CD4-positive, alpha-beta T cell (primary cell): ENCODE results near the gene BMPR1A. TPM values are rescaled to one million over a fixed set of nuclear protein-coding genes. Genes with fewer than 3 reads are reported as not detected.

ENCODE experiments used
- ATAC-seq: fragments of 200-7000 bp; cut with Tn5 transposase; one replicate; pipeline ENCODE4 v1.10.0; 2022; ENCODE audit warnings: mild to moderate bottlenecking; ENCODE audit not compliant: poor library complexity
- CTCF ChIA-PET: fragments of 350-600 bp; sonication (Branson Sonifier 250); formaldehyde crosslinking; loops from one replicate; lab custom pipeline; 2021; ENCODE audit warnings: antibody characterized with exemption, inconsistent platforms; lab: Charles Lee
- POLR2A ChIA-PET: fragments of 350-600 bp; sonication (Branson Sonifier 250); formaldehyde crosslinking; loops from one replicate; lab custom pipeline; 2021; ENCODE audit warnings: antibody characterized with exemption, inconsistent platforms; lab: Charles Lee
- DNase-seq, 14 experiments: peaks; one replicate each; pipeline ENCODE4 v3.0.0-alpha.2; 2013 to 2020; ENCODE audit warnings: mixed read lengths in 2 of 14
- H3K27ac ChIP-seq, 2 donors: one replicate each; pipeline versions ENCODE4 v1.5.1 to v1.7.0; 2013; ENCODE audit warnings: low read length in 2 of 2, low read depth in 1 of 2, mild to moderate bottlenecking in 1 of 2
- H3K27me3 ChIP-seq, 2 experiments: 1 replicate in 1 of 2; 2 replicates in 1 of 2; pipeline versions ENCODE4 v1.6.1 to v1.7.0; 2013; ENCODE audit warnings: low read length in 2 of 2, control low read depth in 1 of 2, mild to moderate bottlenecking in 1 of 2, moderate library complexity in 1 of 2; ENCODE audit not compliant: insufficient read depth in 2 of 2, control insufficient read depth in 1 of 2
- H3K36me3 ChIP-seq: one replicate; pipeline ENCODE4 v1.6.1; 2013; ENCODE audit warnings: low read length, control low read depth; ENCODE audit not compliant: insufficient read depth
- H3K4me1 ChIP-seq: one replicate; pipeline ENCODE4 v1.6.1; 2013; ENCODE audit warnings: low read length, control low read depth; ENCODE audit not compliant: insufficient read depth
- H3K4me3 ChIP-seq: one replicate; pipeline ENCODE4 v1.5.1; 2013; ENCODE audit warnings: mild to moderate bottlenecking, low read length, moderate library complexity
- H3K9me3 ChIP-seq, 2 experiments: 1 replicate in 1 of 2; 2 replicates in 1 of 2; pipeline versions ENCODE4 v1.6.1 to v1.7.0; 2013; ENCODE audit warnings: low read length in 2 of 2, mild to moderate bottlenecking in 2 of 2, control low read depth in 1 of 2, moderate library complexity in 1 of 2; ENCODE audit not compliant: control insufficient read depth in 1 of 2, insufficient read depth in 1 of 2
- H3K27ac Mint-ChIP-seq: one replicate; pipeline ENCODE4 v1.8.0; 2020; ENCODE audit warnings: mixed read lengths
- H3K27me3 Mint-ChIP-seq: one replicate; pipeline ENCODE4 v1.8.0; 2021; ENCODE audit warnings: mixed read lengths
- H3K36me3 Mint-ChIP-seq: one replicate; pipeline ENCODE4 v1.8.0; 2021; ENCODE audit warnings: low read depth, mixed read lengths
- H3K4me1 Mint-ChIP-seq: one replicate; pipeline ENCODE4 v1.8.0; 2021; ENCODE audit warnings: low read depth, mixed read lengths
- H3K4me3 Mint-ChIP-seq: one replicate; pipeline ENCODE4 v1.8.0; 2020; ENCODE audit warnings: mild to moderate bottlenecking, mixed read lengths
- H3K9me3 Mint-ChIP-seq: one replicate; pipeline ENCODE4 v1.8.0; 2020; ENCODE audit warnings: mixed read lengths
- intact Hi-C, 2 experiments: fragments of 100-400 bp; cut with DNase I in 1 of 2; cut with micrococcal nuclease in 1 of 2; formaldehyde crosslinking; loops; one replicate each; pipeline versions ENCODE4 v1.15.1 to v1.9.0; 2023 to 2025; cut with DNase I, micrococcal nuclease
- total RNA-seq, 174 experiments: library from RNA in 2 of 174; stranded (reverse) in 2 of 174; gene quantifications; one replicate each; pipeline ENCODE4 v1.2.3 and lab custom pipeline; 2021 to 2026
- TF ChIP-seq, protein P1 (sequence below): fragments of 200-600 bp; IDR thresholded peaks from one replicate; pipeline ENCODE4 v1.8.0; 2022; ENCODE audit warnings: antibody characterized with exemption, mild to moderate bottlenecking

BMPR1A gene
- total RNA-seq, 2 experiments from 2014 or later: 1.9 to 2.6 TPM

DNA sequence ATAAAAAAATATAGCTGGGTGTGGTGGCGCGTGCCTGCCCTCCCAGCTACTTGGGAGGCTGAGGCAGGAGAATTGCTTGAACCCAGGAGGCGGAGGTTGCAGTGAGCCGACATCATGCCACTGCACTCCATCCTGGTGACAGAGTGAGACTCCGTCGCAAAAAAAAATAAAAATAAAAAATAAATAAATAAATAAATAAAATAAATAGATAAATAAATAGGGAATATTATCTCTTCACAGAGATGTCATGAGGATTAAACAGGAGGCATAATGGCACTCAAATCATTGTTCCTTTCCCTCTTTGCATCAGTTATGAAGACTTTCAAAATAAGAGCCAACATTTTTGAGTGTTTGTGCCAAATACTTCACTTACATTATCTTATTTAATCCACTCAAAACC is 32.0 kb upstream of the BMPR1A start:
- no peaks in the 10 kb centered on the region for H3K36me3 Mint-ChIP-seq
- Histone ChIP-seq H3K9me3 (no peaks in the 10 kb centered on the region), H3K36me3 (no peaks in the 10 kb centered on the region), H3K4me1 (peaks cover 9% of the 10 kb centered on the region), H3K27ac (no peak overlapping the region), H3K27me3 (peaks cover 0 to 2% of the 10 kb centered on the region in 2 experiments), H3K4me3 (no peak overlapping the region)
- ATAC-seq (no peak), DNase-seq (no peak)
- CTCF ChIA-PET: no interaction called here
- POLR2A ChIA-PET: no interaction called here
- H3K27me3 Mint-ChIP-seq: peaks cover 10% of the 10 kb centered on the region
- H3K4me1 Mint-ChIP-seq: peaks cover 5% of the 10 kb centered on the region
- H3K9me3 Mint-ChIP-seq: no peaks in the 10 kb centered on the region
- no peak overlapping the region for H3K4me3 Mint-ChIP-seq
- no peak overlapping the region for H3K27ac Mint-ChIP-seq
- intact Hi-C loops: no loop called here
- TF ChIP-seq, protein P1, sequence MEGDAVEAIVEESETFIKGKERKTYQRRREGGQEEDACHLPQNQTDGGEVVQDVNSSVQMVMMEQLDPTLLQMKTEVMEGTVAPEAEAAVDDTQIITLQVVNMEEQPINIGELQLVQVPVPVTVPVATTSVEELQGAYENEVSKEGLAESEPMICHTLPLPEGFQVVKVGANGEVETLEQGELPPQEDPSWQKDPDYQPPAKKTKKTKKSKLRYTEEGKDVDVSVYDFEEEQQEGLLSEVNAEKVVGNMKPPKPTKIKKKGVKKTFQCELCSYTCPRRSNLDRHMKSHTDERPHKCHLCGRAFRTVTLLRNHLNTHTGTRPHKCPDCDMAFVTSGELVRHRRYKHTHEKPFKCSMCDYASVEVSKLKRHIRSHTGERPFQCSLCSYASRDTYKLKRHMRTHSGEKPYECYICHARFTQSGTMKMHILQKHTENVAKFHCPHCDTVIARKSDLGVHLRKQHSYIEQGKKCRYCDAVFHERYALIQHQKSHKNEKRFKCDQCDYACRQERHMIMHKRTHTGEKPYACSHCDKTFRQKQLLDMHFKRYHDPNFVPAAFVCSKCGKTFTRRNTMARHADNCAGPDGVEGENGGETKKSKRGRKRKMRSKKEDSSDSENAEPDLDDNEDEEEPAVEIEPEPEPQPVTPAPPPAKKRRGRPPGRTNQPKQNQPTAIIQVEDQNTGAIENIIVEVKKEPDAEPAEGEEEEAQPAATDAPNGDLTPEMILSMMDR: no peak

DNA sequence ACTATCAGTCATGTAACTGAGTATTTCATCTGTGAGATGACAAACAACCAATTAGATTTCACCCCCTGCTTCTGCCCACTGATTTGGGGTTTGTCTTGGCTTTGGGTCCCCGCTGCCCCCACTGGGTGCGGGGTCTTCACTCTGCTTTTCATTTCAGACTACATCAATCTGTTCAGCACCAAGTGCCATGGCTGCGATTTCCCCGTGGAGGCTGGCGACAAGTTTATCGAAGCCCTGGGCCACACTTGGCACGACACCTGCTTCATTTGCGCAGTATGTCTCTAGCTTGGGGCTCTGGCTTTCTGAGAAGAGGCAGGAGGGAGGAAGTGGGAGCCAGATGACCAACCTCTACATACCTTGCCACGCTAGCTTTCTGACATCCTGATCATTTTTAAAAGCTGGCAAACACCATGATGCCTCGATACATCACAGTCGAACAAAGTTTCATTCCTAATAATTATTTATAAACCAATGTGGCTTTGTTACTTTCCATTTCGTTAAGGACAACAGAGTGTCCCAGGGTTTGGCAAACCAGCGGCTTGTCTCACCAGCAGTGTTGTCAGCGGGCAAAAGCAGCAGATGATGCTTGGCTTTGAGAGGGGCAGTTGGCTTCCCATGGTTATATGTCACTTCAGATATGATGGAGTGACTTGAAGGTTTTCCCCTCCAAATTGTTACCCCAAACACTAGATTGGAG is 30.3 kb upstream of the BMPR1A start:
- DNase-seq: no peak
- H3K9me3 Mint-ChIP-seq: no peaks in the 10 kb centered on the region
- POLR2A ChIA-PET: no interaction called here
- Histone ChIP-seq H3K36me3 (no peaks in the 10 kb centered on the region), H3K27me3 (peaks cover 0 to 2% of the 10 kb centered on the region in 2 experiments), H3K4me1 (peaks cover 9% of the 10 kb centered on the region), H3K4me3 (no peak overlapping the region), H3K27ac (no peak overlapping the region), H3K9me3 (no peaks in the 10 kb centered on the region)
- CTCF ChIA-PET: no interaction called here
- ATAC-seq: no peak
- no peak overlapping the region for H3K4me3 Mint-ChIP-seq
- intact Hi-C loops: no loop called here
- TF ChIP-seq, protein P1: no peak
- no peak overlapping the region for H3K27ac Mint-ChIP-seq
- H3K36me3 Mint-ChIP-seq: no peaks in the 10 kb centered on the region
- peaks cover 9% of the 10 kb centered on the region for H3K27me3 Mint-ChIP-seq
- peaks cover 5% of the 10 kb centered on the region for H3K4me1 Mint-ChIP-seq

DNA sequence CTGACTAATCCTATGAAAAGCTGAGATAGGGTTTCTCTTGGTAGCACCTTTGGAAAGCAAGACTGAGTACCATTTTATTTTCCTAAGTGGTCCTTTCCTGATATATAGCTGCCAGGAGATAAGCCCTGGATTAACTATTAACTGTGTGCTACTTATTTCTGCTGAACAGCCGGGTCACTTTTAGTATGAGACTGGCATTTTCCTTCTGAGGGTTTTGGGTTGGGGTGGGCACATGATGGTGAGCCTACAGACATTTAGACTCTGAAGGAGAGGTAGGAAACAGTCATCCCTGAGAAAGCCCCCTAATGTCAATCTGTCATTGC is 29.8 kb upstream of the BMPR1A start:
- Mint-ChIP-seq H3K27ac (no peak overlapping the region), H3K36me3 (no peaks in the 10 kb centered on the region), H3K4me3 (no peak overlapping the region), H3K9me3 (no peaks in the 10 kb centered on the region), H3K4me1 (peaks cover 5% of the 10 kb centered on the region), H3K27me3 (peaks cover 9% of the 10 kb centered on the region)
- peaks cover 9% of the 10 kb centered on the region for H3K4me1 ChIP-seq
- ChIA-PET POLR2A (no interaction called here), CTCF (no interaction called here)
- no peak overlapping the region for H3K27ac ChIP-seq
- TF ChIP-seq, protein P1: no peak
- no peaks in the 10 kb centered on the region for H3K9me3 ChIP-seq
- peaks cover 0 to 2% of the 10 kb centered on the region in 2 experiments for H3K27me3 ChIP-seq
- ATAC-seq (no peak), DNase-seq (no peak)
- no peak overlapping the region for H3K4me3 ChIP-seq
- intact Hi-C loops: no loop called here
- H3K36me3 ChIP-seq: no peaks in the 10 kb centered on the region
